NCI-H2107 (cell line): ENCODE data around the gene MAGI2.

Experiments
- DNase-seq: peaks from one replicate; lab custom pipeline; 2025; lab: John Stamatoyannopoulos, UW

Gene MAGI2

DNA sequence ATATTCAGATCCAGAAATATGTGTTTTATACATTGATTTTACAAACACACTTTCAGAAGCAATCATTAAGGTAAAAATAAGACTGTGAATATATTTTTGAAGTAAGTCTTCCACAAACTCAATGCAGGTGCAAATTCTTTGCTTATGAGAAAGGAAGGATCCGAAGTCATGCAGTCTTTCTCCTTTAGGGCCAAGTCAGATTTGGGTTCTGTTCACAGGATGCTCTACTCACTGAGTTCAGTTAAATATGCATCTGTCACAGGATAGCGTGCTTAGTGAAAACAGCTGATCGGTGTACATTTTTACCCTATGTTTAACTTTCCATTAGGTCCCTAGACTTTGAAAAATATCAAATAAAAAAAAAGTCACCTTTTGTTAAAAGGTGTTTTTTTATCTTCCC is 1046.4 kb downstream of the MAGI2 start:
- no peak for DNase-seq

DNA sequence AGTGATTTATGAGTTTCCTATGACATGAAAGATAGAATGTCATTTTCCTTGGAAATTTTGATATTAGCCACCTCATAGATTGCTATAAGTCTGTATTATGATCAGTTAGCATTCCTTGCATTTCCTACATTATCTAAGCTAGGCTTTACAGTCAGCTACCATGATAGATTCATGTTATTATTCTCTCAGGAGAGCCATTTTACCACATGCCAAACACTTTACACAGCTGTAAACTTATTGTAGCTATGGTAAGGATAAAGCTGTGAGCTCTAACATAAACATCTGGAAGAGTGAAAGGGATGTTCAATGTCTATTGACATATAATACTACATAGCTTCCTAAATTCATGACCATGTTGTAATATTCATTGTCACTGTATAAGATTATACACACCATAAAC is 1046.9 kb downstream of the MAGI2 start:
- no peak for DNase-seq

DNA sequence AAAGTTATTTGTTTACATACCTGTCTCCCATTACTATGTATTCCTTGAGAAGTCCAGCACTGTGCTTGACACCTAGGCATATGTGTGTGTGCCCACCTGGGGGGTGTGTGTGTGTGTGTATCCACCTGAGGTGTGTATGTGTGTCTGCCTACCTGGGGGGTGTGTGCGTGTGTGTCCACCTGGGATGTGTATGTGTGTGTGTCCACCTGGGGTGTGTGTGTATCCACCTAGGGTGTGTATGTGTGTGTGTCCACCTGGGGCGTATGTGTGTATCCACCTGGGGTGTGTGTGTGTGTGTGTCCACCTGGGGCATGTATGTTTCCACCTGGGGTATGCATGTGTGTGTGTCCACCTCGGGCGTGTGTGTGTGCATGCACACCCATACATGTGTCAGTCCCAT is 1051.4 kb downstream of the MAGI2 start:
- DNase-seq = no peak

DNA sequence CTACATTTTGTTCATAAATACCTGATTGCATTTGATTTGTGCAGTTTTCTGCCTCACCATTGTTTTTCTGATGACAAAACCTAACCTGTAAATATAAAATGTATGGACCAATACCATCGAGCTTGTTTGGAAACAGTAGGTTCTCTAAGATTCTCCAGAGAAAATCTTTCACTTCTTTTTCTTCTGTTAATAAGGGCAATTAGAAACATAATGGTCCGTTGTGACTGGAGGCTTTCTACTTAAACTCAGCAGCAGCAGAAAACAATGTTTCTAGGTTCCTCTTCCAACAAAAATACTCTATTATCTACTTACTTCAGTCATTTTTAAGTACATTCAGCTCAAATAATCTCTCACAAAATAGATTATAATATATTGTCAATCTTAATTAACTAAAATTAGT is 1053.4 kb downstream of the MAGI2 start:
- no peak for DNase-seq

DNA sequence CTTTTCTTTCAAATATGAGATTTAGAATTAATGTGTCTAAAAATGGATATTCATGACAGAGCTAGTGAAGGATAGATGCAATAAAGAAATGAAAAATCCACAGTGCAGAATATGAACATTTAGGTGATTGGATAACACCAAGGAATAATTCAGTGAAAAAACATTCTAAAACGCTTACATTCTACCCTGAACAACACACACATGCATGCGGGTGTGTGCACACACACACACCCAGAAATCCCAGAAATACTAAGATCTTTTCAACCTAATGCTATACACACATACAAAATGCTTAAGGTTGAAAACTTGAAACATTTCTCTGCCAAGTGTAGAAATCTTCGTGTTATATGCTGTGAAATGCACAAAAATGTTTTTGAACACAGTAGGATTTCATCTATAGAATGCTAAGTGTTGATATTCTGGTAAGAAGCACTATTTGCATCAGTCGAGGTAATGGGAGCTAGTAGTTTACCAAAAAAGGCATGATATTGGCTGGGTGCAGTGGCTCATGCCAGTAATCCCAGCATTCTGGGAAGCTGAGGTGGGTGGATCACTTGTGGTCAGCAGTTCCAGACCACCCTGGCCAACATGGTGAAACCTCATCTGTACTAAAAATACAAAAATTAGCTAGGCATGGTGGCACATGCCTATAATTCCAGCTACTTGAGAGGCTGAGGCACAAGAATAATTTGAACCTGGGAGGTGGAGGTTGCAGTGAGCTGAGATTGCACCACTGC is 1054.3 kb downstream of the MAGI2 start:
- no peak for DNase-seq

DNA sequence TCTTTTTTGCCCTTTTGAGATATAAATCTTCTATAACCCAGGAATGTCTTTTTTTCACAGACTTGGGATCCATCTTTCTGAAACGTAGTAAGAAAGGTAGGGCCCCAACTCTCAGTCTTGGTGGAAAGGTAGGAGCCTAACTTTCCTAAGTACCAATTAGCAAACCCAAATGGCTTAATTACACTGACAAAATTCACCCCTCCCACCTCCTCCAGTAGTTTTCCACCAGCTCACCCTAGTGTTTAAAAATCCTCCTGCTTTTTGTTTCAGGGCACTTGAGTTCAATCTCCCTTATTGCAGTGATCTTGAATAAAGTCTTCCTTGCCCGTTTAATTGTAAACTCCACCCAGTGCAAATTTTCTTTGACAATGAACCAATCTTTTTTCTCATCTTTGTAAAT is 1054.9 kb downstream of the MAGI2 start:
- no peak for DNase-seq

DNA sequence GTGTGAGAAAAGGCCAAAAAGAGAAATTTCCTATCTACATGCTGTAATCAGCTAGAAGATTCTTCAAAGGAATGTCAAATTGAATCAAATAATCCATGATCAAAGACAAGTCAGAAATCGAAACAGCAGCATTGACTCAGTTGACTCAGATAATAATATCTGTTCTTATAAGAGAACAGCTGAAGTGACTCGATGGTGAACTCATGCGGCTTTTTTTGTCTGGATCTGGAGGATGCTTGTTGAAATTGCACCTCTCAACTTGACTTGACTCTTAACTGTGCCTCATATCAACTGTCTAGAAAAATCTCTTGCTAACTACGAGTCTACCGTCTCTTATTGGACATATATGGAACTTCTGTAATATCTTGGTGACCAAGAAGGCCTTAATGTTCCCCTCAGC is 1055.4 kb downstream of the MAGI2 start:
- DNase-seq = no peak

DNA sequence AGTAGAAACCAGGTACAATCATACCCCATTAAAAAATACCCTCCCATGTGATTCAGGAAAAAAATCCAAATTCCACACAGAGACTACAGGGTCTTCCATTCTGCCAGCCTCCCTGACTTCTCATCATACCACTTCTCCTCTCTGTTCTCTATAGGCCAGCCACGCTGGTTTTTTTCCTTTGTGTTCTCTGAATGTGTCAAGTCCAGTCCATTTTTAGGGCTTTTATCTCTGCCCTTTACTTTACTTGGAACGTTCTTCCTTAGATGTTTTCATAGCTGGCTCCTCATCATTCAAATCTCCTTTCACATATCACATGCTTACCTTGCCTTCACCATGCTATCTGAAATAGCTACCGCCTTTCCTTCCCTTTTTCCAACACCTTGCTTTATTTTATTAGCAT is 1057.3 kb downstream of the MAGI2 start:
- no peak for DNase-seq

DNA sequence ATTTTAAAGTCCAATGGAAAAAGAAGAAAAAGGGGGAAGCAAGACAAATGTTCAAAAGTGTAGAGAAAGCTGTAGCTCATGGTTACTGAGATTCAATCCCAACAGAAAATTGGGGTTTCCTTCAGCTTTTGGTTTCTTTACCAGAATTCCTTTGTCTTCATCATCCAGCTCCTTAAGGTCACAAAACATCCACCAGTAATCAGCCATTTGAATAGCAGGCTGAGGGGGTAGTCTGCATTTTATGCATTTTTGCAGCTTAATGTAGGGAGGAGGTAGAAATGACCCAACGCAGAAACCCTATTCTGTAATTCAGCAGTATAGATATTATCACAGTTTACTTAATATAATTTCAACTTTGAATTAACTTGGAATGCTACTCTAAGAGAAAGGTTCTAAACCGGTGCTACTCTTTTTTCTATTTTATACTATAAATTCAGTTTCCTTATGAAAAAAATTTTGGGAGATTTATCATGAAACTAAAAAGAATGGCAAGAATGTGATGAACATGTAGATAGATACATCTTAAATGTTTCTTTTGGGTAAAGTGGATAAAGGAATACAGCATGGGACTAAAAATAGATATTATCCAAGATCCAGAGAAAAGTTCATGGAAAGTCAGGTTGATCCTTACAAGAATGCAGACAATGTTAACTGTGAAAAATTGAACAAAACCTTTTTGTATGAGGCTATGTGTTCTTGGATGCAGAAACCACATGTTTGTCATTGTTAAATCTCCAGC is 1058.0 kb downstream of the MAGI2 start:
- DNase-seq = no peak

DNA sequence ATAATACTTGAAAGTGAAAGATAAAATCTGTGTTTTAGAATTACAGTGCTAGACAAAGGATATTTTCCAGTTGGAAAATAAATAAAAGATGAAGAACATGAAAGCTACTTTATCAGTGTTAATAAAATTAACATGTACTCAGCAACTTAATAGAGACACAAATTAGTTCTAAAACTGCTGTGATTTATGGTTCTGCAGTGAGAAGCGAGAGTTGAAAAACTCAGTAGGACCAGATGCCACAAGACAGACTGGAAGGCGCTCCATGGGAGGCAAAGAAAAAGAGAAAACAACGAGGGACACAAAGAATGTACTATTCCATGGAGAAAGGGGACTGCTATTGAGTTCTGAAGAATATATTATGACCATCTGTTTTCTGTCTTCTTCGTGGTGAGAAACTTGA is 1064.4 kb downstream of the MAGI2 start:
- no peak for DNase-seq

DNA sequence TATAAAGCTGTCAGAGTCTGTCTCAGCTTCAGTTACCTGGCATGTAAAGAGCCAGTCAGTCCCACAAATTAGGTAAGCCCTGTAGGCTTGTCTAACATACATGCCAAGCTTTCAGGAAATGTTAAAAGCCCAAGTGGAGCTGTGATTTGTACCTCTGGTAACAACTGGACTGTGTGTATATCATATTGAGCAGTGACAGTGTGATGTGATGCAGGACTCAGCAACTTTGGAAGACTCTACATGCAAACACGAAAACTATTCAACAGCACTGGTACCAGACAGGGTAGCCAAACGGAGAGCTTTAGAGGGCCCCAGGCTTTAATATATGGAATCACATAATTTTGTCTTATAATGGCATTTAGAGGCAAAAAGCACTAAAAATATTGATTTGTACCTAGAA is 1066.9 kb downstream of the MAGI2 start:
- no peak for DNase-seq

DNA sequence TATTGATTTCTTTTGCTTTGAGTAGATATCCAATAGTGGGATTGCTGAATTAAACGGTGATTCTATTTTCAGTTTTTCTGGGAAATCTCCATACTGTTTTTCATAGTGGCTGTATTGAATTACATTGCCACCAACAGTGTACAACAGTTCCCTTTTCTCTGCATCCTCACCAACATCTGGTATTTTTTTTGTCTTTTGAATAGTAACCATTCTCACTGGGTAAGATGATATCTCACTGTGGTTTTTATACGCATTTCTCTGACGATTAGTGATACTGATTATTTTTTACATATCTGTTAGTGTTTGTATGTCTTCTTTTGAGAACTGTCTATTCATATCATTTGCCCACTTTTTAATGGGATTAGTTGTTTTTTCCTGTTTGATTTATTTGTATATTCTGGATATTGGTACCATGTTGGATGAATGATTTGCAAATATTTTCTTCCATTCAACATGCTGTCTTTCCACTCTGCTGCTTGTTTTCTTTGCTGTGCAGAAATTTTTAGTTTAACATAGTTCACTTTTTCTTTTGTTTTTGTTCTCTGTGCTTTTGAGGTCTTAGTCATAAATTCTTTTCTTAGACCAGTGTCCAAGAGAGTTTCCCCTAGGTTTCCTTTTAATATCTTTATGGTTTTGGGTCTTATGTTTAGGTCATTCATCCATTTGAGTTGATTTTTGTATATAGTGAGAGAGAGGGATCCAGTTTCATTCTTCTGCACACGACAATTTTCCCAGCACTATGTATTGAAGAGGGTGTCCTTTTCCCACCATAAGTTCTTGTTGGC is 1070.2 kb downstream of the MAGI2 start:
- no peak for DNase-seq

DNA sequence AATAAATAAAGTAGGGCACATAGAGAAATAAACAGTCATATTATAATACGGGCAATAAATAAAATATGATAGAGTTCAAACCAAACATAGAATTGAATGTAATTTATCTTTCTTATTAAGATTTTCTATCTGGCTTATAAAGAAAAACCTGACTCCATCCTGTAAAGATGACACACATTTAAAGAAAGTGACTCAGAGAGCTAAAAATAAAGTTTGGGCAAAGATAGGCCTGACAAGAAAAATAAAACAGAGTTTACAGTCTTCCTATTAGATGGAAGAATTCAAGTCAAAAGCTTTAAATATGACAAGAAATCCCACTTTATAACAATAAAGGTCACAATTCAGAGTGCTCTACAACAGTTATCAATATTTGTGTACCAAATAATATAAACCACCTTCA is 1074.3 kb downstream of the MAGI2 start:
- no peak for DNase-seq

DNA sequence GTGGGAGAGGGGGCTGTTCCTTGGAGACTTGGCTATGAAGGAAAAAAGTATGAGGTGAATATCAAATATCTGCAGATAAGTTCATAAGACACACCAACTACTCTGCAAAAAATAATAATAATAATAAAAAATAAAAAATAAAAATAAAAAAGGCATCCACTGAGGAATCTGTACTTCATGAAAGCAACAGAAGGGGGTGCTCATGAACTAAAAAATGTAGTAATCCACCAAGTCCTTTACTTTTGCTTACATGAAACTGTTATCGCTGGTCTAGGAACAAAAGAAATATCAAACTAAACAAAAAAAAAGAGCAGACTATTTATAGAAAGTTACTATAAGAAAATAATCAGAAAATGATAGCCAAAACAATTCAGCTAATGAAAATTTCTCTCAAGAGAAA is 1075.9 kb downstream of the MAGI2 start:
- DNase-seq = no peak

DNA sequence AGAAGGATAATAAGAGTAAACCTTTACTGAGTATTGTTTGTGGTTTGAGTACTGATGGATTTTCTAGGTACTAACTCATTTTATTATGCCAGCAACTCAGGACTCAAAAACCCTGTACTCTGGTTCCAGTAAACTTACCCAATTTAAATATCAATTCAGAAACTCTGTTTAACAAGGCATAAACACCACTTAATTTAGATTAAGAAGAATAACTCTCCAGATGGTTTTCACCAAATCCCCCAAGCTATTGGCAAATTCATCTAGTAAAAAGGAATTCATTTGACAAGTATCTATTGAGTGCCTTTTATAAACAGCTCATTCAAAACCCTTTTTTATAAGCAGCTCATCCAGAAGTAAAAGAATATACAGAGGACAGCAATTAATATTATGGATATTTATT is 1082.5 kb downstream of the MAGI2 start:
- DNase-seq = no peak

DNA sequence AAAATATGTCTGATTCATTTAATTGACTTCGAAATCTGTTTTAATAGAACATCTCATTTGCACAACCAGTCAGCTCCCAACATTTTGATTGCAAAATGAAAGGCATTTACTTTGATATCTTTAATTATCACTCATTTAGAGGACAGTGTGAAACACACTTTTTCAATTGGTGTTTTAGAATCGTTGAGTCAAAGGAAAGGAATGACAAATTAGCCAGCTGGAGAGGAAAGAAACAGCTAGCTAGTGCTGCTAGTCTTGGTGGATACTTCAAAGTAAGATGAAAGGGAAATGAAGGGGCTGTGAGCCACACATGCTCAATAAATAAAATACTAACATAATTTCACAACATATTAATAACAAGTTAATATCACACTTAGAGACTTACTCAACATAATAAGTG is 1084.7 kb downstream of the MAGI2 start:
- no peak for DNase-seq

DNA sequence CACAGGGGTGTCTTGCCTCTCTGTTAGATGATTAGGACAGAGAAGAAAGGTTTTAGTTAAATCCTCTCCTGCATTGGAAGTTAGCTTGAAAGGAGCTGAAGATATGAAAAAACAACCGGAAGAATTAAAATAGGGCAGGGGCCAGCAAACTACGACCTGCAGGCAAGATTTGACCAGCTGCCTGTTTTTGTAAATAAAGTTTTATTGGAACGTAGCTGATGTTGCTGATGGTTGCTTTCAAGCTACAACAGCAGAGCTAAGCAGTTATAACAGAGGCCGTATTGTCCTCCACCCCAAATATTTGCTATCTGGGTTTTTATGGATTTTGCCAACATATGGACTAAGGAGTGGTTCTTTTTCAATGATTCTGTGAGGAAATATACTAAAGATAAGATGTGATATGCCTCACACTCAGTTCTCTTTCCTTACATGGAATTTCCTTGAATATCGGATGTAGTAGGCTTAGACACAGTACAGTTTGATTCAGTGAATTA is 1086.1 kb downstream of the MAGI2 start:
- DNase-seq = no peak

DNA sequence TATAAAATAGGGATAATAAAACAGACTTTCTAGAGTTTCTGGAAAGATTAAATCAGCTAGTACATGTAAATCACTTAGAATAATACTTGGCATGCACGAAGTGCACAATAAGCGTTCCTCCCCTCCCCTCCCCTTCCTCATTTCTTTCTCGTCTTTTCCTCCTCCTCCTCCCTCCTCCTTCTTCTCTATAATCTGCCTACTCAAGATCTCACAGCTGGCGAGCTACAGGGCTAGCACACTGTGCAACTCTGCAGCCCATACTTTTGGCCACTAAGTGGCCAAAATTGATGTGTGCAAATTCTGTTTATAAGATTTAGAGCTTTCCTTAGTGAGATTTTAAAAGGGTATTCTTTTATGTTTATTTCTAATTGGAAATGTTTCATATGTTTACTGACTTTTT is 1089.6 kb downstream of the MAGI2 start:
- DNase-seq = no peak

DNA sequence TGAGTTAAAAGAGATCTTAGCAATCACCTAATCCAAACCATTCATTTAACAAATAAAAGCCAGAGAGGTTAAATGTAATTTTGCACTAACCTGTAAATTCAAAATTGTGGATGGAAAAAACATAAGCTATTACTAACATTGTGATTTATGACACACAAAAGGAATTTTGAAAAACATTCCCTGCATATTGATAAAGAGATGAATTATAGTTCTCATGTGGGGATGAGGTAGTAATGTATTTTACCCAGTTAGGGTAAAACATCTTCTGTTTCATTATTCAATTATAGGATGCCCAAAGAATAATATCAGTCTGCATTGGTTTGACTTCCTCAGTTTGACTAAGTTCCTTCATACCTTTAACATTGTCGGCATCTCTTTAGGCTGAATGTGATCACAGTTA is 1093.6 kb downstream of the MAGI2 start:
- no peak for DNase-seq

DNA sequence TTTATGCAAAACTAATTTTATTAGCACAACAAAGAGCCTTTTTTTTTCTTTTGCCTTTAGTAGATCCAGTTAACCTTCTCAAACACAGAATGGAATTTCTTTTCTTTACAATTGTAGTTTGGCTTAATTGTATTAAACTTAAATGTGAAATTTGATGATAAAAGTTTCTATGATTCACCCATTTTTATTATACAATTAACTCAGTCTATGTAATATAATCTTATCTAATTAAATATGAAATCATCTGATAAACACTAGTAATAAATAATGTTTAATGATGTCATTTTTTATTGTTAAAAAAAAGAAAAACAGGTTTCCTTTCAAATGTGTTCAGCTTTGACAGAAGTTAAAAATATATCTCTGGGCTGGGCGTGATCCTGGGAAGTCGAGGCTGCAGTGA is 1095.8 kb downstream of the MAGI2 start:
- DNase-seq = no peak

DNA sequence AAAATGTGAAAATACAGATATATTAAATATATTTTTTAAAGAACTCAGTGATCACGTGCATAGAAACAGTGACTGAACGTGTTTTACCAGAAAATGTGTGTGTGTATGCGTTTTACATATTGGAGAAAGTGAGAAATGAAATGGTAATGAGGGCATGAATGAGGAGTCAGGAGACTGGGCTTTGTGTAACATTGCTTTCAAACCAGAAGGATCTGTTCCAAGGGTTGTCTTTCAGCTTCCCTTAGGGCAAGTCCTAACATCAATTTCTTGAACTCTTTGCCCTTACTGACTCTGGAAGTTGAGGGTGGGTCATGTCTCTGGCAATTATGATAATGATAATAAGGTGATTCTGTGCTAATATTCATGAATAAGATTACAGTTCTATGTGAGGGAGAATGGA is 1097.6 kb downstream of the MAGI2 start:
- no peak for DNase-seq

DNA sequence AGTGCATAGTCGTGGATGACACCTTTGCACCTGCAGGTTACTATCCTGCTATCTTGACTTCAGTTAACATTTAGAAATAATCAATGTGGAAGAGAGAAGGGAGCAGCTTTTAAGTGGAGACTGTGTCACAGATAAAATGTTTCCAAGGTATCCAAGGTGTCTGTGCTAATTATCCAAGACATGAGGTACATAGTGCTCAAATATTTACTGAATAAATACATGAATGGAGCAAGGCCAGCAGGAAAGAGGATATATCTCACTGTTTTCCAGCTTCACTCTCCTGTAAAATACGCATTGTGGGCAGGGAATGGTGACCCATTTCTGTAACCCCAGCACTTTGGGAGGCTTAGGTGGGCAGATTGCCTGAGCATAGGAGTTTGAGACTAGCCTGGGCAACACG is 1102.5 kb downstream of the MAGI2 start:
- no peak for DNase-seq

DNA sequence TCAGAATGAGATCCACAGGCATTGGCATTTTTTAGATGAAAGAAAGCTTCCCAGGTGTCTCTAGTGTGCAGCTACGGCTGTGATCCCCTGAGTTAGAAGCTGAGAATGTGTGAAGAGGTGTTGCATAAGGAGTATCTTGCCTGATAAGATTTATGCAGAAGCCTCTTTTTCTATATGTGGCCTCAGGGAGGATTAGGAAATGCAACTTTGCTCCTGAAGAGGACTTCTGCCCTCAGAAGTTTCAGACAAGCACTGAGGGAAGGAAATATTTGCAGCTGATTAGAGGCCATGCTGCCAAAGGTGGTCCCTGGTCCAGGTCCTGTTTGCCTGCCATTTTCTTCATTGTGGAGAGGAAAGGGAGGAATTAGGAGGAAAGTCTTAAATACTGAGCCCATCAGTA is 1103.1 kb downstream of the MAGI2 start:
- DNase-seq = no peak
